ENCODE results near the gene COL7A1.

GRCh38 chr3:48630833-48631232 is 35.7 kb upstream of the COL7A1 start:
- no peak for TF ChIP-seq CTCF (conservative IDR thresholded peaks at IDR 0.05 in 1 of 2, IDR thresholded peaks at IDR 0.05 in 1 of 2; ENCODE audit: extremely low read depth in 1 of 2, insufficient read depth in 1 of 2, low read depth in 1 of 2, low read length in 2 of 2)
- no peak for TF ChIP-seq EZH2 (IDR thresholded peaks at IDR 0.05; ENCODE audit: borderline replicate concordance, low read length)

Measured in mammary epithelial cell (primary cell).